BJ (cell line): ENCODE results near the gene RNF34. TPM values are rescaled to one million over a fixed set of nuclear protein-coding genes. Genes with fewer than 3 reads are reported as not detected.

Source experiments
- CTCF ChIA-PET: fragments of 350-600 bp; formaldehyde crosslinking; extraction: SDS; loops from one replicate; lab custom pipeline; 2021; ENCODE audit warnings: antibody characterized with exemption, inconsistent platforms; lab: Yijun Ruan, JAX
- POLR2A ChIA-PET: fragments of 300-600 bp; sonication (Branson Sonifier 250); formaldehyde crosslinking; extraction: SDS; loops from one replicate; lab custom pipeline; 2021; ENCODE audit warnings: antibody characterized with exemption; lab: Charles Lee
- DNase-seq: peaks from one replicate; pipeline ENCODE4 v3.0.0-alpha.2; 2011; ENCODE audit warnings: low read depth
- H3K27me3 ChIP-seq: 2 replicates; pipeline ENCODE4 v1.6.0; 2011; ENCODE audit warnings: low read length; ENCODE audit not compliant: control insufficient read depth, insufficient read depth
- H3K36me3 ChIP-seq: 2 replicates; pipeline ENCODE4 v1.5.1; 2011; ENCODE audit warnings: low read length; ENCODE audit not compliant: control insufficient read depth, insufficient read depth
- H3K4me3 ChIP-seq: 2 replicates; pipeline ENCODE4 v1.5.1; 2011; ENCODE audit warnings: low read depth, mild to moderate bottlenecking, control low read depth, low read length
- polyA plus RNA-seq: library from polyadenylated mRNA; depleted of rRNA; stranded (reverse); fragments of >200 nt; gene quantifications from 2 replicates; pipeline ENCODE4 v1.2.3, GENCODE V29; 2011
- TF ChIP-seq, protein P1 (sequence below): IDR thresholded peaks from 2 replicates; pipeline ENCODE4 v1.5.1; 2011; ENCODE audit warnings: low read depth, mild to moderate bottlenecking, control low read depth, inconsistent platforms, low read length, moderate library complexity; ENCODE audit not compliant: insufficient read depth

RNF34 gene
- polyA plus RNA-seq, 1 experiment: 80.3 TPM

DNA sequence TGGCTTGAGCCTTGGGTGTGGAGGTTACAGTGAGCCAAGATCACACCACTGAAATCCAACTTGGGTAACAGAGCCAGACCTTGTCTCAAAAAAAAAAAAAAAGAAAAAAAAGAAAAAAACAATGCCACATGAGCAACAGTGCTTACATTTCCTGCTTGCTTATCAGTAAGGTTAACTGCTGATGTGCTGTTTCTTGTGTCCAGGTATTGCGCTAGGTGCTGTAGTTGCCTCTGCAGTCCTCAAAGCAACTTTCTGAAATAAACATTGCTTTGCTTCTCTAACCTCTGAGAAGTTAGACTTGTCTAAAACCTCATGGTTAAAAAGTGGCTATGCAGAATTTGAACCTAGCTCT, 24.7 kb downstream of the RNF34 start:
- no peak overlapping the region for H3K4me3 ChIP-seq
- TF ChIP-seq, protein P1, sequence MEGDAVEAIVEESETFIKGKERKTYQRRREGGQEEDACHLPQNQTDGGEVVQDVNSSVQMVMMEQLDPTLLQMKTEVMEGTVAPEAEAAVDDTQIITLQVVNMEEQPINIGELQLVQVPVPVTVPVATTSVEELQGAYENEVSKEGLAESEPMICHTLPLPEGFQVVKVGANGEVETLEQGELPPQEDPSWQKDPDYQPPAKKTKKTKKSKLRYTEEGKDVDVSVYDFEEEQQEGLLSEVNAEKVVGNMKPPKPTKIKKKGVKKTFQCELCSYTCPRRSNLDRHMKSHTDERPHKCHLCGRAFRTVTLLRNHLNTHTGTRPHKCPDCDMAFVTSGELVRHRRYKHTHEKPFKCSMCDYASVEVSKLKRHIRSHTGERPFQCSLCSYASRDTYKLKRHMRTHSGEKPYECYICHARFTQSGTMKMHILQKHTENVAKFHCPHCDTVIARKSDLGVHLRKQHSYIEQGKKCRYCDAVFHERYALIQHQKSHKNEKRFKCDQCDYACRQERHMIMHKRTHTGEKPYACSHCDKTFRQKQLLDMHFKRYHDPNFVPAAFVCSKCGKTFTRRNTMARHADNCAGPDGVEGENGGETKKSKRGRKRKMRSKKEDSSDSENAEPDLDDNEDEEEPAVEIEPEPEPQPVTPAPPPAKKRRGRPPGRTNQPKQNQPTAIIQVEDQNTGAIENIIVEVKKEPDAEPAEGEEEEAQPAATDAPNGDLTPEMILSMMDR: no peak
- peaks cover 16% of the 10 kb centered on the region for H3K36me3 ChIP-seq
- H3K27me3 ChIP-seq: no peaks in the 10 kb centered on the region
- ChIA-PET CTCF (interaction anchor here (1.0 kb wide), 1 partner anchor 95 kb away, joined by 3 read pairs; no protein-coding TSS in a partner anchor), POLR2A (interaction anchor here (0.6 kb wide), 1 partner anchor 59 kb away, joined by 3 read pairs; no protein-coding TSS in a partner anchor)
- DNase-seq: no peak

DNA sequence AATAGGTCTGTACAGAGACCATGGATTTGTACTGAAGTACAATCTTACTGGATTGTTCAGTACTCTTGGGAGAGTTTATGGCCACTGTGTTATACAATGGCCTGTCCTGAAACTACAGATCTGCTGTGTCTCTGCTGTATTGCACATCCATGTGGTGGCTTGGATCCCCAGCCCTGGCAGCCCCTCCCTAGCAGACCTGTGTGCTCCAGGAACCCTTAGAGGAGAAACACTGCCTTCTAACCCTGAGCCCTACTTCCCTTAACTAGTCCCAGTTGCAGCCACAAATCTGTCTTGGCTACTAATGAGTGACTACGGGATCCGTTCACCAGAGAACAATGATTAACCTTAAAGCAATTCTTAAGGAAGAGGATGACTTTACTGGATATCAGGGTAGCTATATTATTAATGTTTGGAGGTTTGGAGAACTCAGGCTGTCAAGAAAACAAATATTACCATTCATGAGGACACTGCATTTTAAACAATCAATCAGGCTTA, 27.7 kb downstream of the RNF34 start:
- POLR2A ChIA-PET: no interaction called here
- peaks cover 22% of the 10 kb centered on the region for H3K36me3 ChIP-seq
- no peak overlapping the region for H3K4me3 ChIP-seq
- TF ChIP-seq, protein P1: no peak
- H3K27me3 ChIP-seq: no peaks in the 10 kb centered on the region
- CTCF ChIA-PET: no interaction called here
- no peak for DNase-seq

DNA sequence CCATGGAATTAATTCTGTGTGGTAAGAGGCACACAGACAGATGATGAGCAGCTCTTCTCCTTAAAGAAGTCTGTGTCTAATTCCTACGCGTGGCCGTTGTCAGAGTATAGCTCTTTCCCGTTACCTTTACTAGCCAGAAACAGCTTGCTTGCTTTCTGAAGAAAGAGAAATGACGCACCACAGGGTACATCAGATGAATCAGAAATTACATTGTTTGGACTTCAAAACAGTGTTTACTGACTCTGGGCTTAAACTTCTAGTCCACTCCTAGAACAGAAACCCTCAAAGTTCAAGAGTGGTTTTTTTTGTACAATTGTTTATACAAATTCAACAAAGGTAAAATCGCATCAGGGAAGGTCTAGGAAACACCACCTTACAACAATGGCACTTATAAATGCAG, 29.0 kb downstream of the RNF34 start:
- H3K36me3 ChIP-seq: peaks cover 24% of the 10 kb centered on the region
- no peak for DNase-seq
- ChIA-PET CTCF (interaction anchor here (1.7 kb wide), 1 partner anchor 14 kb away, joined by 3 read pairs; no protein-coding TSS in a partner anchor), POLR2A (no interaction called here)
- H3K4me3 ChIP-seq: no peak overlapping the region
- TF ChIP-seq, protein P1: no peak
- H3K27me3 ChIP-seq: no peaks in the 10 kb centered on the region

DNA sequence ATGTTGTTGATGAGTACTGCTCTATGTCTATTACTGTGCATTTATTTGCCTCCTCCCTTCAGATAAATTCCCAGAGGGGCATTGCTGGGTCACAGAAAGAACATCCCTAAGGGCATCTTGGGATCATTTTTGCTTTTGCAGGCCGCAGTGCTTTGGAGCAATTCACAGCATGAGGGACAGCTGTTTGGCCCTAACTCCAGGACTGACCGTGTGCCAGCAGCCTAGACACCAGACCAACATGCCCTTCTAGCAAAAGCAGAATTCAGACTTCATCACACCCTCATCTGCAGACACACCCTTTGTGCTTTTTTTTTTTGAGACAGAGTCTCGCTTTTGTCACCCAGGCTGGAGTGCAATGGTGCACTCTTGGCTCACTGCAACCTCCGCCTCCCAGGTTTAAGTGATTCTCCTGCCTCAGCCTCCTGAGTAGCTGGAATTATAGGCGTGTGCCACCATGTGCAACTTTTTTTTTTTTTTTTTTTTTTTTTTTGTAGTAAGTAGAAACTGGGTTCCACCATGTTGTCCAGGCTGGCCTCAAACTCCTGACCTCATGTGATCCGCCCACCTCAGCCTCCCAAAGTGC, 31.0 kb downstream of the RNF34 start:
- Histone ChIP-seq H3K36me3 (peaks cover 23% of the 10 kb centered on the region), H3K4me3 (no peak overlapping the region), H3K27me3 (no peaks in the 10 kb centered on the region)
- TF ChIP-seq, protein P1: no peak
- no peak for DNase-seq
- ChIA-PET CTCF (interaction anchor here (0.6 to 5.5 kb wide), 3 partner anchors 12 to 99 kb away, joined by 3 to 42 read pairs (median 3); no protein-coding TSS in a partner anchor), POLR2A (no interaction called here)

DNA sequence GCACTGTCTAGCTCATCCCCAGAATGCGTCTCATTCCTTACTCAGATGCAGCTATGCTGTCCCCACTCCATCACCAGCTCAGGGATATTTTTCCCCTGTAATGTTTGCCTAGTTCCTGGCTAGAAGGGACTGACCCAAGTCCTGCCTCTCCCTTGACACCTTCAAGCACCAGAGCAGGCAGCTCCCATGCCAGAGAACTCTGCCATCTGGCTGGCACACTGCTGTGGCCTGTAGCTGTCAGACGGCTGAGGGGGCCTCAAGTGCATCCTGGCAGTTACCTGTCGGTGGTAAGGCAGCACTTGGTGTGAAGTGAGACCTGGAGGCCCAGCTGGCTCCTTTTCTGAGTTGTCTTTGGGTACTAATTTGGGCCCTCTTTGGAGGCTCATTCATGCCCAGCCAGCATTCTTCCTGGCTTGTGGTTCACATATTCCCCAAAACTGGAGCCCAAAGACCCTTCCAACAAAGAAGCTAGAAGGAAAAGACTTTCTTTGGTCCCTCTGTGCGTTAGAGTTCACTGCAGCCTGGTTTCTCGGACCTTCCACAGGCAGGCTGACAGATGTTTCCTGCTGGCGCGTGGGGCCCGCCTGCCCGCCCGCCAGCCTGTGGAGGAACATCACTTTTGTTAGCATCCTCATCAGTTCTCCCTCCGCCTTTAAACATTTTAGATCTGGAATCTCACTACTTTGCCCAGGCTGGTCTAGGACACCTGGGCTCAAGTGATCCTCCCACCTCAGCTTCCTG, 33.0 kb downstream of the RNF34 start:
- ChIA-PET CTCF (interaction anchor here (0.6 to 5.5 kb wide), 5 partner anchors 10 to 98 kb away, joined by 3 to 42 read pairs (median 3); no protein-coding TSS in a partner anchor), POLR2A (no interaction called here)
- TF ChIP-seq, protein P1: no peak
- no peak for DNase-seq
- Histone ChIP-seq H3K36me3 (peaks cover 21% of the 10 kb centered on the region), H3K4me3 (no peak overlapping the region), H3K27me3 (no peaks in the 10 kb centered on the region)
